Right cardiac atrium (tissue), 5 donors: ENCODE data around the gene CPD. TPM values are rescaled to one million over a fixed set of nuclear protein-coding genes. Genes with fewer than 3 reads are reported as not detected.
A peak's percentile ranks its signal among the peaks of the same experiment; 100 is the strongest.

ENCODE experiments used
- ATAC-seq, 2 donors: fragments of 200-7000 bp; cut with Tn5 transposase; one replicate each; pipeline versions ENCODE4 v1.8.0 to v1.9.1; 2020; ENCODE audit warnings: moderate library complexity in 2 of 2, mild to moderate bottlenecking in 1 of 2
- DNase-seq, 3 donors: peaks; one replicate each; pipeline ENCODE4 v3.0.0-alpha.2; 2020
- H3K27ac ChIP-seq: one replicate; pipeline ENCODE4 v1.5.1; 2013; ENCODE audit warnings: mild to moderate bottlenecking, low read length, control low read depth, moderate library complexity
- H3K27me3 ChIP-seq: one replicate; pipeline ENCODE4 v1.6.1; 2013; ENCODE audit not compliant: control insufficient read depth, insufficient read depth
- H3K4me1 ChIP-seq: one replicate; pipeline ENCODE4 v1.6.1; 2013; ENCODE audit warnings: low read length; ENCODE audit not compliant: control insufficient read depth, insufficient read depth
- H3K4me3 ChIP-seq: one replicate; pipeline ENCODE4 v1.5.1; 2013; ENCODE audit warnings: low read length, control low read depth
- H3K9me3 ChIP-seq: one replicate; pipeline ENCODE4 v1.6.1; 2013; ENCODE audit warnings: low read length; ENCODE audit not compliant: control insufficient read depth
- WGBS: extraction: QIAGEN DNeasy Blood & Tissue Kit; methylation state at CpG from one replicate; pipeline ENCODE4 v1.1.7; 2013; 5-methylcytosine and 5-hydroxymethylcytosine counted together
- intact Hi-C, 4 donors: fragments of 100-400 bp; cut with DNase I; formaldehyde crosslinking; loops; one replicate each; pipeline versions ENCODE4 v1.11.0 to v1.14.0; 2022 to 2023
- polyA plus RNA-seq: library from polyadenylated mRNA; stranded (reverse); fragments of 200-250 nt; gene quantifications from one replicate; pipeline ENCODE4 v1.2.3, GENCODE V29; 2013
- total RNA-seq, 4 donors: library from RNA; stranded (reverse); fragmentation: NEBNext Ultra II Directional; extraction: Animal tissue kit (Norgen Biotek cat#: 25700); gene quantifications; one replicate each; pipeline ENCODE4 v1.2.1, GENCODE V29; 2021
- donor health status: healthy with polysubstance abuse.
- donor health status: DM: no; HTN: yes; CAD: no.
- donor health status: DM: no; HTN: no; CAD: no.
- donor health status: DM: no; HTN: yes; CAD: no; lungs with severe emphysema.
- donor health status: DM: yes; HTN: yes; CAD: no.

Gene CPD
- total and polyA plus RNA-seq, 5 donors: 6.5 to 37.1 (median 32.2) TPM

DNA sequence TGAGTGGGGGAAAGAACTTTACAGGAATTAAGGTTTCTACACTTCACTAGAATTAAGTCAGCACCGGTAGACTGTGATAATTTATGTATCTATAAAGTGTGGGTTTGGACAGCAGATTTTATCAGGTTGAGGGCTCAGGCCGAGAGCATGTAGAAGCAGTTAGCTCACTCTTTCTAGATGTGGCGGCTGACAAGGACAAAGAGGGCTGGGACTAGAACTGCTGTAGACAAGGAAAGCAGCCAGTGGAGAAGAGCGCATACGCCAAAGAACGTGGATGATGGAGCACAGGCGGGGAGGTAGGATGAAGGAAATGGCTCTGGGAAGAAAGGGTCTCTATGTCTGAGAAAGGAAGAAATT is 98.0 kb downstream of the CPD start:
- peak overlapping the region; percentile 57 for H3K27ac ChIP-seq

GRCh38 chr17:30477083-30477773 is 98.5 kb downstream of the CPD start, which contains the start of gene GOSR1:
Gene GOSR1, plus strand, starts transcription at chr17:30477408. Its CDS starts 26 bp downstream, at chr17:30477434.
- DNase-seq (peak; percentile 93 to 96 (median 96)), ATAC-seq (peak; percentile 99)
- Histone ChIP-seq H3K4me3 (peak within 1 kb of the TSS; percentile 91), H3K4me1 (peaks cover 1% of the 10 kb centered on the region), H3K27ac (peak within 1 kb of the TSS; percentile 80), H3K9me3 (no peaks in the 10 kb centered on the region), H3K27me3 (no peaks in the 10 kb centered on the region)
- intact Hi-C loops: no loop called here
- under 1% methylated on average over 37 of the region's 37 CpGs for WGBS

More for the DNA sequence above, 98.0 kb downstream of the CPD start:
- H3K4me3 ChIP-seq: peak overlapping the region; percentile 91
- ATAC-seq (peak; percentile 34 to 45), DNase-seq (no peak)
- no peaks in the 10 kb centered on the region for H3K27me3 ChIP-seq
- peaks cover 1% of the 10 kb centered on the region for H3K4me1 ChIP-seq
- 11% methylated on average over 7 of the region's 7 CpGs for WGBS
- intact Hi-C loops: no loop called here
- H3K9me3 ChIP-seq: no peaks in the 10 kb centered on the region

GRCh38 chr17:30477774-30478115 is 99.0 kb downstream of the CPD start:
- Histone ChIP-seq H3K9me3 (no peaks in the 10 kb centered on the region), H3K27ac (peak overlapping the region; percentile 80), H3K27me3 (no peaks in the 10 kb centered on the region), H3K4me1 (peaks cover 1% of the 10 kb centered on the region), H3K4me3 (peak overlapping the region; percentile 91)
- no peak for ATAC-seq
- WGBS: under 1% methylated on average over 9 of the region's 9 CpGs
- intact Hi-C loops: no loop called here
- DNase-seq: no peak

DNA sequence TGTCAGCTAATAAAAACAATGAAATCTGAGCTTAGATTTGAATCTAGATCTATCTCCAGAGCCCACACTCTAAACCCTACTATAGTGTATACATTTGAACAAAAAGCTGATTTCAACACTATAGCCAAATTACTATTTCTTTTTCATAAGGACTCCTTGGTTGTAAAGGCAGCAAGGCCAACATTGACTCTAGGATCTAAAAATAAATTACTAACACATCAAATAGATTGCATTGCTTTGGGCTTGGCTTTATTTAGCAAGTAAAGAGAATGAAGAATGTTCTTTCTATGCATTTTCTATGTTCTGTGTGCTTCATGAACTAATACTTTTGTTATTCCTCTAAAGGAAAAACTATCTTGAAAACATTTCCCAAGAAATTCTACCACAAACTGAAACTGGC is 103.8 kb downstream of the CPD start:
- peaks cover 1% of the 10 kb centered on the region for H3K4me1 ChIP-seq
- no peak for DNase-seq
- ATAC-seq: no peak
- H3K27ac ChIP-seq: no peak overlapping the region
- H3K27me3 ChIP-seq: no peaks in the 10 kb centered on the region
- no peak overlapping the region for H3K4me3 ChIP-seq
- intact Hi-C loops: no loop called here
- H3K9me3 ChIP-seq: no peaks in the 10 kb centered on the region

DNA sequence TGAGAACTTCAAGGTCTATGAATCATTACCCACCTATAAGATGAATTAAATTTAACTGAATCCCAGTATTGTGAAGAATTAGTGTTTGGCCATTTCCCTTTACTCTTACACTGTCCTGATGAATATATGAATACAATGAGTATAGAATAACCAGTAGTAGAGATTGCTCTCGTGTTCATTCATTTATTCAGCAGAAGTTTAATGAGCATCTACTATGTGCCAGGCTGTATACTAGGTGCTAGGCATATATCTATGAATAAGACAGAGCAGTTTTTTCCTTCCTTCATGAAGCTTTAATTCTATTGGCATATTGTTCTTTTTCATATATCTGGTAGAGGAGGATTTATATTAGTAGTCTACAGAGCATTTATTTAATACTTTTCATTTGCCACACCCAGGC is 104.4 kb downstream of the CPD start:
- H3K4me3 ChIP-seq: no peak overlapping the region
- ATAC-seq (no peak), DNase-seq (no peak)
- H3K9me3 ChIP-seq: no peaks in the 10 kb centered on the region
- WGBS: 94% methylated on average over 1 of the region's 1 CpG
- no peak overlapping the region for H3K27ac ChIP-seq
- no peaks in the 10 kb centered on the region for H3K27me3 ChIP-seq
- peaks cover 1% of the 10 kb centered on the region for H3K4me1 ChIP-seq
- intact Hi-C loops: no loop called here

- ATAC-seq (no peak), DNase-seq (no peak)
- H3K4me1 ChIP-seq: no peaks in the 10 kb centered on the region
- no peaks in the 10 kb centered on the region for H3K9me3 ChIP-seq
- H3K4me3 ChIP-seq: no peak overlapping the region
- H3K27me3 ChIP-seq: no peaks in the 10 kb centered on the region
- H3K27ac ChIP-seq: no peak overlapping the region
- intact Hi-C loops: no loop called here
- 52% methylated on average over 2 of the region's 2 CpGs for WGBS
Observed at GRCh38 chr17:30493780-30494179, 115.1 kb downstream of the CPD start.

GRCh38 chr17:30495586-30495985 is 116.9 kb downstream of the CPD start:
- H3K9me3 ChIP-seq: no peaks in the 10 kb centered on the region
- H3K4me1 ChIP-seq: no peaks in the 10 kb centered on the region
- H3K27ac ChIP-seq: no peak overlapping the region
- DNase-seq: no peak
- intact Hi-C loops: no loop called here
- H3K27me3 ChIP-seq: no peaks in the 10 kb centered on the region
- ATAC-seq: no peak
- H3K4me3 ChIP-seq: no peak overlapping the region

- Histone ChIP-seq H3K4me3 (no peak overlapping the region), H3K4me1 (no peaks in the 10 kb centered on the region), H3K9me3 (no peaks in the 10 kb centered on the region), H3K27me3 (no peaks in the 10 kb centered on the region), H3K27ac (no peak overlapping the region)
- DNase-seq (no peak), ATAC-seq (no peak)
- intact Hi-C loops: no loop called here
- 86% methylated on average over 4 of the region's 4 CpGs for WGBS
Observed at GRCh38 chr17:30503558-30503957, 124.8 kb downstream of the CPD start.

DNA sequence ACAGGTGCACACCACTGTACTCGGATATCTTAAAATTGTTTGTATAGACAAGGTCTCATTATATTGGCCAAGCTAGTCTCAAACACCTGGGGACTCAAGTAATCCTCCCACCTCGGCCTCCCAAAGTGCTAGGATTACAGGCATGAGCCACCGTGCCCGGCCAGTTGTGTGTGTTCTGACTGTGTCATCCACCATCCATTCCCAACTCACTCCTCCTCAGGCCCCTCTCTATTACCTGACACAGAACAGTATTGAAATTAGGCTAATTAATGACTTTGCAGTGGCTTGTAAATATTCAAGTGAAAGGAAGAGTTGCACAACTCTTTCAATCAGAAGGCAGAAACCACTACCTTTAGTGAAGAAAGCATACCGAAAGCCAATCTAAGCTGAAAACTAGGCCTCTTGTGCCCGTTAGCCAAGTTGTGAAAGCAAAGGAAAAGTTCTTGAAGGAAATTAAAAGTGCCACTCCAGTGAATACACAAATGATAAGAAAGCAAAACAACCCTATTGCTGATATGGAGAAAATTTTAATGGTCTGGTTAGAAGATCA is 127.2 kb downstream of the CPD start:
- intact Hi-C loops: no loop called here
- no peak overlapping the region for H3K27ac ChIP-seq
- no peaks in the 10 kb centered on the region for H3K27me3 ChIP-seq
- no peak overlapping the region for H3K4me3 ChIP-seq
- DNase-seq (no peak), ATAC-seq (no peak)
- 93% methylated on average over 6 of the region's 6 CpGs for whole genome bisulfite sequencing
- no peaks in the 10 kb centered on the region for H3K4me1 ChIP-seq
- H3K9me3 ChIP-seq: no peaks in the 10 kb centered on the region

DNA sequence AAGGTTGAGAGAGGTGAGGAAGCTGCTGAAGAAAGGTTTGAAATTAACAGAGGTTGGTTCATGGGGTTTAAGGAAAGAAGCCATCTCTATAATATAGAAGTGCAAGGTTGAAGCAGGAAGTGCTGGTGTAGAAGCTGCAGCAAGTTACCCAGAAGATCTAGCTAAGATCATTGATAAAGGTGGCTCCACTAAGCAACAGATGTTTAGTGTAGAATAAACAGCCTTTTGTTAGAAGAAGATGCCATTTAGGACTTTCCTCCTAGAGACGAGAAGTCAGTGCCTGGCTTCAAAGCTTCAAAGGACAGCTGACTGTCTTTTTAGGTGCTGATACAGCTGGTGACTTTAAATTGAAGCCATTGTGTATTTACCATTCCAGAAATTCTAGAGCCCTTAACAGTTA is 127.8 kb downstream of the CPD start:
- intact Hi-C loops: no loop called here
- H3K4me3 ChIP-seq: no peak overlapping the region
- DNase-seq (no peak), ATAC-seq (no peak)
- H3K4me1 ChIP-seq: no peaks in the 10 kb centered on the region
- no peak overlapping the region for H3K27ac ChIP-seq
- no peaks in the 10 kb centered on the region for H3K9me3 ChIP-seq
- 94% methylated on average over 1 of the region's 1 CpG for whole genome bisulfite sequencing
- H3K27me3 ChIP-seq: no peaks in the 10 kb centered on the region

DNA sequence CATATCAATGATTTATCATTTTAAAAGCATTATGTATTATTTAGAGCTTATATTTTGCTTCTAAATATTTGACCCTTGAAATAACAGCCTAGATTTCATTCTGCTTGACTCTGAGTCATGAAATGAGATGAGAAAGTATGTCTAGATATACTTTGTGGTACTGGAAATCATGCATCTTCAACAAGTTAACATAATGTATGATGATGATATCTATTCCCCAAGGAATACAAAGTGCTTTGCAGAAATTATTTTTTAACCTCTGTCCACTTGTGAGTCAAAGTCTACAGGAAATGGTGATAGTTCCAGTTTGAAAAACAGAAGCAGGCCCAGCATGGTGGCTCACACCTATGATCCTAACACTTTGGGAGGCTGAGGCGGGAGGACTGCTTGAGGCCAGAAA is 134.6 kb downstream of the CPD start:
- DNase-seq (no peak), ATAC-seq (no peak)
- Histone ChIP-seq H3K27ac (no peak overlapping the region), H3K4me3 (no peak overlapping the region), H3K9me3 (no peaks in the 10 kb centered on the region), H3K27me3 (no peaks in the 10 kb centered on the region), H3K4me1 (no peaks in the 10 kb centered on the region)
- intact Hi-C loops: no loop called here
- 100% methylated on average over 1 of the region's 1 CpG for WGBS
